GM12875 (cell line): ENCODE results near the gene AFAP1L2.

Source experiments
- H3K4me3 ChIP-seq: one replicate; pipeline ENCODE4 v1.5.1; 2011; ENCODE audit warnings: low read depth, low read length, control low read depth
- TF ChIP-seq, protein P1 (sequence below): IDR thresholded peaks from 2 replicates; pipeline ENCODE4 v1.5.1; 2011; ENCODE audit warnings: low read depth, mild to moderate bottlenecking, control low read depth, inconsistent platforms, low read length, moderate library complexity, borderline replicate concordance; ENCODE audit not compliant: insufficient read depth

The AFAP1L2 gene

DNA sequence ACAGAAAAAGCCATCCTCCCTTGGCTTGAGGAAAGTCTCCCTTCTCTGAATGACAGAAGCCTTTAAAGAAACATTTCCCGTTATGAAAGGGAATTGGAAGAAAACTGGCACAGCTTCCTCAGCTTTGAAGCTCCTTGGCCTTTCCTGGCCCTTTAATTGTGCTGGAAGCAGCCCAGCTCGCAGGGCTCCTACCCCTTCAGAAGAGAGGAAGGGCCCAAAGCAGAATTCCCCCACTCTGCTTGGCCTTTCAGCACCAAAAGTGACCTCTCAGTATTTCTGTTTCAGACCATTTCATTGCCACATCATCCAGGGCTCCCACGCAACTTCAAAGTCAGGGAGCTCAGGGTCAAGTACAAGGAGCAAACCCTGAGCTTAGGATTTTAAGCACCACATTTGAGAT lies 4.2 kb downstream of the AFAP1L2 start:
- TF ChIP-seq, protein P1, sequence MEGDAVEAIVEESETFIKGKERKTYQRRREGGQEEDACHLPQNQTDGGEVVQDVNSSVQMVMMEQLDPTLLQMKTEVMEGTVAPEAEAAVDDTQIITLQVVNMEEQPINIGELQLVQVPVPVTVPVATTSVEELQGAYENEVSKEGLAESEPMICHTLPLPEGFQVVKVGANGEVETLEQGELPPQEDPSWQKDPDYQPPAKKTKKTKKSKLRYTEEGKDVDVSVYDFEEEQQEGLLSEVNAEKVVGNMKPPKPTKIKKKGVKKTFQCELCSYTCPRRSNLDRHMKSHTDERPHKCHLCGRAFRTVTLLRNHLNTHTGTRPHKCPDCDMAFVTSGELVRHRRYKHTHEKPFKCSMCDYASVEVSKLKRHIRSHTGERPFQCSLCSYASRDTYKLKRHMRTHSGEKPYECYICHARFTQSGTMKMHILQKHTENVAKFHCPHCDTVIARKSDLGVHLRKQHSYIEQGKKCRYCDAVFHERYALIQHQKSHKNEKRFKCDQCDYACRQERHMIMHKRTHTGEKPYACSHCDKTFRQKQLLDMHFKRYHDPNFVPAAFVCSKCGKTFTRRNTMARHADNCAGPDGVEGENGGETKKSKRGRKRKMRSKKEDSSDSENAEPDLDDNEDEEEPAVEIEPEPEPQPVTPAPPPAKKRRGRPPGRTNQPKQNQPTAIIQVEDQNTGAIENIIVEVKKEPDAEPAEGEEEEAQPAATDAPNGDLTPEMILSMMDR: no peak
- no peak overlapping the region for H3K4me3 ChIP-seq

DNA sequence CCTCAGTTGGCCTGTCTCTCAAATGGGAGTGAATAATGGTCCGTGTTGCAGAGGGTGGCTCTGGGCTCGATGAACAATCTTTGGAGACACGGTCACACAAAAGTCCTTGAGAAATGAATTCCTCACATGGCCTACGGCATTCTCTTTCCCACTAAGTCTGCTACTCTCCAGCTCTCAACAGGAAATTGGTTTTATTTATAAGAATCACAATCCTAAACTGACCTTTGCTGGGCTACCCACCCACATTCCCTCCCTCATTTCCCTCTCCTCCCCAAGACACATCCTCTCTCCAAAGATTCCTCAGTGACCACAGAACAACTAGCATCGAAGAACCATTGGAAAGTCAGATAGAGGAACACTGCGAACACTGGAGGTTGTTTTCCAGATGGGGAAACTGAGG lies 4.7 kb downstream of the AFAP1L2 start:
- H3K4me3 ChIP-seq: no peak overlapping the region
- TF ChIP-seq, protein P1: no peak

DNA sequence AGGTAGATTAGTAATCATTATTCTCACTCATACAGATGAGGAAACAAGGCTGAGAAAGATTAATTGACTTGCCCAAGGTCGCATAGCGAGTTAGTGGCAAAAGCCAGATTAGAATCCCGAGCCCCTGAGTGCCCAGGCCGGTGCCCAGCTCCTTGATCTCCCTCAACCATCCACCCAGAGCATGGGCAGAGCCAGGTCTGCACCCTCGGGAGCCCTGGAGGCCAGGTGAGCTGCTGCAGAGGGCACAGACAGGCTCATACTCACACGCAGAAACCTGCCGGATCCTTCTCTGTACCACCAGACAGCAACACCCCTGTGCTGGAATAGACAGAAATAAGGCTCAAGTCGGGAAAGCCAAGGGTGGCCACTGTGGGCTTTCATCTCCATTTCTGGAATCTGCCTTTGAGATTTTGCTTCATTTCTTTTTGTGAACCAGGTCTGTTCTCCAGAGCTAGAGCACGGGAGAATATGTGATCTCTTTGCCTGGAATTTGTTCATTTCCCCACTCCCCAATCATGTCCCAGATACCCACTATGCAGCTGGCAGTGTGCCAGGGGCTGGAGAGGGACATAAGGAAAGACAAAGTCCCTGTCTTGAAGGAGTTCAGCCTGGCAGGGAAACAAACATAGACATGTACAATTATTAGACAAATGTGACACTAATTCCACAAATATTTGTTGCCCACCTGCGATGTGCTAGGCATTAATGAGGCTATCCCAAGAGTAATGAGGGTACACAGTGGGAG lies 5.5 kb downstream of the AFAP1L2 start:
- TF ChIP-seq, protein P1: no peak

DNA sequence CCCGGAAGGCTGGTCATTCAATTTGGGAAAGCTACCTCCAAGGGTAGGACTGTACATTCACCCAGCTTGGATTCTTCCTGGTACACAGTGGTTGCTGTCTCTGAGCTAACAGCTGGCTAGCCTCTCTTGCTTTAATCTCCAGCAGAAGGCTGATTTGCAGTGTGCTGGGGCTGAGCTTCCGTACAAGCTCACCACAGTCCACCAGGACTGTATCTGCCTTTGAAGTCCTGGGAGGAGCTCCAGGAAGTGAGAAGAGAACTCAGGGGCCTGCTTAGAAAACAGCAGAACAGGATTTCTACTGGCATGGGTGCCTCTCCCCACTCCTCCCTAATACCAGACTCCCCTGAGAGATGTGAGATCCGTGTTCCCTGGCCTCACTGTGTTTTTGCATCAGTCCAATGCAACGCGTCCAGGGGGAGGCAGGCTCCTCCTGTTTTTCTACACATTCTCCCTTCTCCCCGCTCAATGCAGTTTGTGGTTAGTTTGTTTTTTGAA lies 6.6 kb downstream of the AFAP1L2 start:
- TF ChIP-seq, protein P1: no peak
- no peak overlapping the region for H3K4me3 ChIP-seq

More for the DNA sequence above, 5.5 kb downstream of the AFAP1L2 start:
- no peak overlapping the region for H3K4me3 ChIP-seq

DNA sequence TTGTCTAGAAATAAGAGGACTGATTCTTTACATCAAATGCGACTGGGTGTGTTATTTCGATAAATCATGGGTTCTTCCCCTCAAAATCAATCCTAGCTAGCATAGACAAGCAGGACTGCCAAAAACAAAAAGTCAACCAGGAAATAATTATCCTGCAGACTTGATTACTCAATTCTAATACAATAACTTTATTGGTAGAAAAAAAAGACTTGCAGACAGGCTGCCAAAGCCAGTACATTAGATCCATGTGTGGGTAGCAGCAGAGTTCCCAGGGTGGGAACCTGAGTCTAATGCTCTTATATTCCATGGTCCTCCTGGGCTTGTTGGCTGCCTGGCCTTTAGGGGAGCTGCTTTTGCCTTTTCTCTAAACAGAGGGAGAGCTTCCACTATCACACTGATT lies 7.8 kb downstream of the AFAP1L2 start:
- no peak overlapping the region for H3K4me3 ChIP-seq
- TF ChIP-seq, protein P1: no peak

DNA sequence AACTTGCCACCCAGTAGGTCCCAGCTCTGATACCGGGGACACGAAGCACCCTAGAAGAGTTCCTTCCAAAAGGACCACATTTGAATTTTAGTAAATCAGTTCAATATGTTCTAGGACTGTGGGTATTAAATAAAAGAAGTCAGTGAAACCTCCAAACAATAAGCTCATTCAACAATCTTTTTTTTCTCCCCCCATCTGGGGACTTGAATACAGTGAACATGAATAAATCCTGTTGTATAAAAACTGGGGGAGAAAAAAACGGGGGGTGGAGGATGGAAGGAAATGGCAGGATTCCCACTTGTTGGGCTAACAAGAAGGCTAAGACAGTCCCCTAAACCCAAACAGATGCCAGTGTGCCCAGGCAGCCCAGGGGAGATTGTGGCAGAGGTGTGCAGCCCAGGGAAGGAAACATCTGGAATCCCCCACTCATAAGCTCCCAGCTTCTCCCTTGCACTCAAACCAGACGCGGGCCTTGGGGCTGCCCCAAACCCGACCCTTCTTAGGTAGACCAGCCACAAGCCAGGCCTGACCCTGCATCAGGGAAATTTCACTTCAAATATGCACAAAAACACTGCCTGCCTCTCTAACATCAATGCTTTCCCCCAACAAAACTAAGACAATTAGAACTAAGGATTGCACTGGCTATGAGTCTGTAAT lies 8.8 kb downstream of the AFAP1L2 start:
- TF ChIP-seq, protein P1: no peak
- H3K4me3 ChIP-seq: no peak overlapping the region

DNA sequence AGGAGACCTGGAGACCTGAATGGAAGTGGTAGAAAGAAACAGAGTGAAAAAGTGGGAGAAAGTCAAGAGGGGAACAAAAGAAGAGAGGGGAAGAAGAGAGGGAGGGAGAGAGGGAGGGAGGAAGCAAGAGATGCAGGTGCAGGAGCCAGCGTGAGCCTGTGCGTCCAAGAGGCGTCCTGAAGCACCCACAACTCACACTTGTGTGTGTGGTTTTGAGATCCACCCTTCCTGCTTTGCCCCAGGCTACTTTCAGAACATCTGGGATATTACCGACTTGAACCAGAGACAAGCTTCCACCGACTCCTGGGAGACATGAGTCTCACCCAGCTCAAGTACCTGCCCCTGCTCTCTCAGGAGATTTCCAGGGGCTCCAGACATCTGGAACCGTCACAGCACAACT lies 9.8 kb downstream of the AFAP1L2 start:
- TF ChIP-seq, protein P1: no peak

More for the DNA sequence above, 9.8 kb downstream of the AFAP1L2 start:
- no peak overlapping the region for H3K4me3 ChIP-seq
